ENCODE measurements around the gene NTN1.
A peak's percentile ranks its signal among the peaks of the same experiment; 100 is the strongest.

The NTN1 gene

DNA sequence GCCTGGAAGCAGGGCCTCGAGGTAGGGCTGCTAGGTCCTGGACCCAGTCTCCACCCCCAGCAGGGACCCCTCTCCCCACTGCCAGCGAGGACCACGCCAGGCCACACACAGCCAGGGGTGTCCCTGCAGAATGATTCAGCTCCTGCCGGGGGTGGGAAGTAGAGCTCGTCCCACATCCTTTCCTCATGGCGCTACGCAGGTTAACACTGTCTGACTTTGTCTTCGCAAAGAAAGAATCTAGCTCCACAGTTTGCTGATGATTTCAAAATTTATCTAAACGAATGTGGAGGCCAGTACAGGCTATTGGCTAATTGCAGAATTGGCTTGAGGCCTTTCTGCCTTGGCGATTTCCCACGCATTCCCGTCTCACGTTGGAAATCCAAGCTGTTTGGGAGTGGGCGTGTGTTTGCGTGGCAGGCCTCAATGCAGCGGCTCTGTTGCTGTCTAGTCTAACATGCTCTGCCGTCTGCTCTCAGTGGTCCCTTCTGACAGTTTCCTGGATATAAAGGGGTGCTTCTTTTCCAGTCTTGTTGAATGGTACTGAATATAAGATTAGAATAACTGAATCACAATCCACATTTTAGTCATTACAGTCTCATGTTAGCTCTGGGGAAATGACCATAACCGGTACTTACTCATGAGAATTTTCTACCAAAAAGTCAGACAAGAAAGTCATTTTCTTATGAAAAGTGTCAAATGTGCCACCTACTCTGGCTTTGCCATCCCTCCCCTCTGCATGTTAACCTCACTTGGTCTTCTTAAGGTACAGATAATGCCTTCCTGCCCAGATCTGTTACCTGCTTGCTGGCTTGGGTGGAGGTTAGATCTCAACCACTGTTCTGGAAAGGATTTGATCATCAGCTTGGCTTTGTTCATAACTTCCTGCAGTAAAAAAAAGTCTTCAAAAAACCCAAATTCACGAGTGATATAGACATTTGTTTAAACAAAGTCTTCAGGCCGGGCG, 252.4 kb downstream of the NTN1 start:
- no peak for DNase-seq (ENCODE audit: low read depth)

- no peak for DNase-seq (ENCODE audit: low read depth)
Measured at GRCh38 chr17:9274973-9275372, 253.7 kb downstream of the NTN1 start.

- DNase-seq (ENCODE audit: low read depth): no peak
Measured at GRCh38 chr17:9279893-9280292, 258.6 kb downstream of the NTN1 start.

DNA sequence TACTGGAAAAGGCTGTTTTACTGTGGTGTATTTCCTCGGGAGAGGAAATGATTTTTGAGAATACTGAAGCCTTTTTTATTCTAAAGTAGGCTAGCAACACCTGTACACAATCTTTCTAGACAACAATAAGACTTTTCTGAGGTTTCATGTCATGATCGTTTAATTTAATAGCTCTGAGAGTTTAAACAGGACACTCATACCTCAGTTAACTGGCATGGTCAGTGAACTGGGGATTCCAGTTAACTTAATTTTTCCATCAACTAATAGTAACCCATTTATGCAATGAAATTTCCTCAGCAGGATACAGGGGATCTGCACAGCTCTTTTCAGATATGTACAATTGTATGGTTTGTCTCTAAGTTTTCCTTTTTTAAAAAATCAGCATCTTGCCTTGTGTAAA, 262.6 kb downstream of the NTN1 start:
- no peak for DNase-seq (ENCODE audit: low read depth)

DNA sequence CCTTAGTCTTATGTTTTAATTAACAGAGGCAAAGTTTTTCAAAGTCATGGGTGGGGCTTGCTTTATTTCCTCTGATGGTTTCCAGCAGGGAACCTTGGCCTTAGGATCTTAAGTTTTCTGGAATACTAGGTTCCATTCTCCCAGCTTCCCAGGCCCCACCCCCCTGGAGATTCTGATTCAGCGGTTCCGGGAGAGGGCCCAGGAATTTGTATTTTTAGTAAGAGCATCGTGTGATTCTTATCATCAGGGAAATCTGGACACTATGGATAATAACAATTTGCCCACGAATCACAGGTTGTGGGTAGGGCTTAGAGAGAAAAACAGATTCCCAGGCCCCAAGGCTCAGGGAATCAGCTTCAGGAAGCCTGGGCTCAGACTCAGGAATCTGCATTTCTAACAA, 263.6 kb downstream of the NTN1 start:
- DNase-seq (ENCODE audit: low read depth): no peak

DNA sequence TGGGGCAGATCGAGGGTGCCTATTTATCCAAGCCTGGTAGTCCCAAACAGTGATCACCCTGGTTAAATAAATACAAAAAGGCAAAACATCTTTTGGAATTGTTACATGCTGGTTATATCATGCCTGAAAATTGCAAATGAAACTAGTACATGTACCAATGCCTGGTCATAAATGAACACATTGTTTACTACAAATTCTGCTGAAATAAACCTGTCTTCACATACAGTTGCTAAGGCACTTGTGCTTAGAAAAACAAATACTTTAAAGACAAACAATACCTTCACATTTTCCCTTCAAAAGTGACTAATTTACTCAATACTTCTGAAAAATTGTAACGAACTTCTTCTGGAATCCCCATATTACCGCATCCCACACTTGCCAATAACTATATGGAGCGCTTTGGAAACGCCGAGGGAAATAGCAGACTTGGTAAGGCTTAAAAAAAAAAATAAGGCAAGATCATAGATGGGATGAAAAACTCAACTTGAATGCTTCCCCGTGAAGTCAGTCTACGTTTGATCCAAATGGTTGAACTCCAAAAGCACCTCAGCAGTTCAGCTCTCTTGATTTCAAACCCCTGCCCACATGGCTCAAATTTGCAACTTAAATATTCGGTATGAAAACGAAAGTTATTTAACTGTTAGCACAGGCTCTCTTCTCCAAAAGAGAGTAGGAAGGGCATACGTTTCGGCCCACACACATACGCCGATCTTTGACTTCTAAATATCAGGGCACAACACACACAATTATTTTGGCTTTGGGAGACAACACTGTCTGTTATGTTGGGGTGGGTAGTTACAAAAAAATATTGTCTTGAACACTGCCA, 264.5 kb downstream of the NTN1 start:
- peak; percentile 66 for DNase-seq (ENCODE audit: low read depth)

GRCh38 chr17:9286434-9286833, 265.1 kb downstream of the NTN1 start:
- DNase-seq (ENCODE audit: low read depth): no peak

DNA sequence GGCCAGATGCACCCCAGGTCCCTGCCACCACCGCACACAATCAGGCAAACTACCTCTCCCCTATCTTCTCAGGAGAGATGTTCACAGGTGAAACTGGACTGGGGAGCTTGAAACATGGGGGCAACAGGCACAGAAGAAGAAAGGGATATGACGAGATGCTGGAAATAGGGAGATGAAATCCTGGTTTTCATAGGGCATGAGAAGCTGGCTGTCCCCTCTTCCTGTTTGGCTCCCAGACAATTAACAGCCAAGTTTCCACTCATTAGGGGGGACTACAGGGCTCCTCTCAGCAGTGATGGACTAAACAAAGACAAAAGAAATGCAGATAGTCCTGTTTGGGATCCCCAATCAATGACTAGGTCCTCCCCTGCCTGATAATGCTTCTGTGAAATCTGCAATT, 266.0 kb downstream of the NTN1 start:
- DNase-seq (ENCODE audit: low read depth): no peak

DNA sequence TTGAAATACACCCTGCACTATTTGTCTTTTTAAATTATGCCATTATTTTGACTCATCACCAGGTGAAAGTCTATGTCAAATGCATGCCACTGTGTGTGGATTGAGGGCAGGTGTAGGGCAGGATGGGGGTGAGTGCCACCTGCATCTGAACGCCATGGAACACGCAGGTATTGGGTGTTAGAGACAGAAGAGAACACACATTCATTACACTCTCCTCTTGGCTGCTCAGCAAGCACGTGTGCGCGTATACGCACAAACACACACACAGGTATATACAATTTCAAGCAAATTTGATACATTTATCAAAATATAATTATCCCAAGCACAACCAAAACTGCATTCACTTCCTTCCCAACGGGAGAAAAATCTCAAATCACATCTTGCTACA, 268.9 kb downstream of the NTN1 start:
- no peak for DNase-seq (ENCODE audit: low read depth)

GRCh38 chr17:9291912-9292560, 270.7 kb downstream of the NTN1 start:
- no peak for DNase-seq (ENCODE audit: low read depth)

DNA sequence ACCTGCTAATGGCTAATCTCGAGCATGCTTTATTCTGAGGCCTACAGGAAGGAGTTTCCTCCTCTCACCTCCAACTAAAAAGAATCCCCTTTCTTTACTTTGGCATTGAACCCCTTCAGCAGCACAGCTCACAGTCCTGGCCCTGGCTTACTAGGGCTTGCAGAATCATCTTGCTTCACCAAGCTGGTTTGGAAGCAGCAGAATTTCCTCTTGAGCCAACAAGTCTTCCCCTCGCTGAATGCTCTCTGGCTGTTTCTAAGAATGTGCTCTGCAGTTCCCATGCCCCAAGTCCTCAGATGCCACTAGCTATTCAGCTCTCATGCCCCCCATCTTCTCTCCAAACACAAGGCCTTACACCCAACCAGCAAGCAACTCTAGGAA, 271.2 kb downstream of the NTN1 start:
- no peak for DNase-seq (ENCODE audit: low read depth)

Measured in GM04503 (cell line).